22Rv1 (cell line): Measurements from ENCODE around the gene COBLL1.

ENCODE experiments used
- H3K27ac ChIP-seq: fragments of 450-650 bp; 2 replicates; pipeline ENCODE4 v1.5.1; 2017
- CTCF ChIP-seq: fragments of 450-650 bp; IDR thresholded peaks from 2 replicates; pipeline ENCODE4 v1.5.1; 2017; ENCODE audit warnings: mild to moderate bottlenecking
- ZFX ChIP-seq: fragments of 450-650 bp; IDR thresholded peaks from 2 replicates; pipeline ENCODE4 v1.6.1; 2017; ENCODE audit warnings: antibody characterized with exemption, borderline replicate concordance

Gene COBLL1

GRCh38 chr2:164655336-164655735, 186.3 kb downstream of the COBLL1 start:
- H3K27ac ChIP-seq = no peak overlapping the region
- TF ChIP-seq CTCF = no peak
- no peak for TF ChIP-seq ZFX

GRCh38 chr2:164651361-164651760, 190.3 kb downstream of the COBLL1 start:
- TF ChIP-seq ZFX (no peak), CTCF (no peak)
- H3K27ac ChIP-seq = no peak overlapping the region

DNA sequence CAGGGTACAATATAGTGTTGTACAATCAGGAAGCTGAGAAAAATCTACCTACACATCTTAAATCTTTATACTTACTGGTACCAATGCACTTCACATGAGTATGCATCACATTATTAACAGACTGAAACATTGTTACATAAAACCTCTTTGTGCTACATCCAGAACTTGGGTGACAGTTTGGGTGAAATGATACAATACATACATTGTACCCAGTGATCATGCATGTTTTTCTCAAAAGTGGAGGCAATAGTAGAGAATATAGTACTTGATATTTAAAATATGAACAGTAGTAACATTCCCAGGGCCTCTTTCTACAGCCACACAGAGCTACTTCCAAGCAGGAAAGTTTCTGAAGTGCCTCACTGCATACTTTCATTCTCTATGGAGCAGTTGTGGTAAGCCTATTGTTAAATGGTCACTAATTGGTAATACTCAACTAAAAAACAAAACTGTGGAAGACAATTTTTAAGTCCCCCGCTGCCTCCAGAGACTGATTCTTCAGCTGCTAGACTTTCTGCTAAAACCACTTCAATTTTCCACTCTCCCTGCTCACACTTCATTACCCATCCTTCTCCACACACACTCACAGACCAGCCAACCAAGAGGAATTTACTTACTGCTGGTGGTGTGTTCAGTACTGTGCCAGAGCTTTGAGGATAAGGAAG, 197.5 kb downstream of the COBLL1 start:
- H3K27ac ChIP-seq = no peak overlapping the region
- TF ChIP-seq ZFX (no peak), CTCF (no peak)

DNA sequence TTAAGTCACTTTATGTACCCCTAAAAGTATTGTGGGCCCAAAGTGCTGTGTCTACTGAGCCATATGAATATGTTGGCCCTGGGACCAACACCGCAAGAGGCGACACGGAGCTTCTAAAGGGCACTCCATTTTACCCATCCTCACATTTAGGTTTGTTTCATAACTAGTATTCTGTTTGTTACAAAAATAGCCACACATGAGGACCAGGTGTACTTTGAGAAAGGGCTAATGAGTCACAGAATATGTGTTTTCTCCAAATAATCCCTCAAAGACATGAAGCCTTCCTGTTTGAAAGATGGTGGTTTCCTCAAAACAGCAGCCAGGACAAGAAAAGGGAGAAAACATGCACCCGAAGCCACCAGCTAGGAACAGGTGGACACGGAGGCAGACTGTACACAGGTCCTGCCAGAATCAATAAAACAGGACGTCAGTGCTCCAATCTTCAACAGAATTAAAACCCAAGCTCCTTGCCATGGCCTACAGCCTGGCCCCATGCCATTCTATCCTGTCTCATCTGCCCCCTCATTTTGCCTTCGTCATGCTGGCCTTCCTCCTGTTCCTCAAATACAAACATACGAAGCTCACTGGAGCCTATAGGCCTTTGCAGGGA, 198.6 kb downstream of the COBLL1 start:
- TF ChIP-seq CTCF (no peak), ZFX (no peak)
- no peak overlapping the region for H3K27ac ChIP-seq

GRCh38 chr2:164642268-164642667, 199.4 kb downstream of the COBLL1 start:
- TF ChIP-seq ZFX = no peak
- TF ChIP-seq CTCF = no peak

More at GRCh38 chr2:164642268-164642667, 199.4 kb downstream of the COBLL1 start:
- H3K27ac ChIP-seq = no peak overlapping the region
